ENCODE measurements around the gene BMPR1B.
"Not testable (repeated sequence)": the region's sequence is repeated elsewhere in the genome, so short reads cannot be mapped to it uniquely, and the experiment has no call there.

Gene BMPR1B

GRCh38 chr4:94832329-94832728 is 74.6 kb downstream of the BMPR1B start:
- DNase-seq (ENCODE audit: low read depth in 2 of 2, low spot score in 1 of 2): not testable (repeated sequence)

GRCh38 chr4:94833394-94833793 is 75.6 kb downstream of the BMPR1B start:
- DNase-seq (ENCODE audit: low read depth in 2 of 2, low spot score in 1 of 2): no peak

GRCh38 chr4:94834501-94834900 is 76.7 kb downstream of the BMPR1B start:
- no peak for DNase-seq (ENCODE audit: low read depth in 2 of 2, low spot score in 1 of 2)

- not testable (repeated sequence) for DNase-seq (ENCODE audit: low read depth in 2 of 2, low spot score in 1 of 2)
Observed at GRCh38 chr4:94841166-94841863, 83.6 kb downstream of the BMPR1B start.

- no peak for DNase-seq (ENCODE audit: low read depth in 2 of 2, low spot score in 1 of 2)
Observed at GRCh38 chr4:94841864-94842221, 84.1 kb downstream of the BMPR1B start.

GRCh38 chr4:94843216-94843615 is 85.5 kb downstream of the BMPR1B start:
- DNase-seq (ENCODE audit: low read depth in 2 of 2, low spot score in 1 of 2): no peak

- no peak for DNase-seq (ENCODE audit: low read depth in 2 of 2, low spot score in 1 of 2)
Observed at GRCh38 chr4:94848326-94848725, 90.6 kb downstream of the BMPR1B start.

GRCh38 chr4:94849901-94850300 is 92.1 kb downstream of the BMPR1B start:
- no peak for DNase-seq (ENCODE audit: low read depth in 2 of 2, low spot score in 1 of 2)

- DNase-seq (ENCODE audit: low read depth in 2 of 2, low spot score in 1 of 2): no peak
Observed at GRCh38 chr4:94852616-94853015, 94.9 kb downstream of the BMPR1B start.

- DNase-seq (ENCODE audit: low read depth in 2 of 2, low spot score in 1 of 2): no peak
Observed at GRCh38 chr4:94856030-94856429, 98.3 kb downstream of the BMPR1B start.

GRCh38 chr4:94870146-94870545 is 112.4 kb downstream of the BMPR1B start:
- DNase-seq (ENCODE audit: low read depth in 2 of 2, low spot score in 1 of 2): no peak

- DNase-seq (ENCODE audit: low read depth in 2 of 2, low spot score in 1 of 2): no peak
Observed at GRCh38 chr4:94871644-94872305, 114.0 kb downstream of the BMPR1B start.

- DNase-seq (ENCODE audit: low read depth in 2 of 2, low spot score in 1 of 2): no peak
Observed at GRCh38 chr4:94877973-94878372, 120.2 kb downstream of the BMPR1B start.

GRCh38 chr4:94880956-94881355 is 123.2 kb downstream of the BMPR1B start:
- DNase-seq (ENCODE audit: low read depth in 2 of 2, low spot score in 1 of 2): no peak

- no peak for DNase-seq (ENCODE audit: low read depth in 2 of 2, low spot score in 1 of 2)
Observed at GRCh38 chr4:94882756-94883155, 125.0 kb downstream of the BMPR1B start.

- no peak for DNase-seq (ENCODE audit: low read depth in 2 of 2, low spot score in 1 of 2)
Observed at GRCh38 chr4:94887027-94887426, 129.3 kb downstream of the BMPR1B start.

- no peak for DNase-seq (ENCODE audit: low read depth in 2 of 2, low spot score in 1 of 2)
Observed at GRCh38 chr4:94889523-94889922, 131.8 kb downstream of the BMPR1B start.

- DNase-seq (ENCODE audit: low read depth in 2 of 2, low spot score in 1 of 2): no peak
Observed at GRCh38 chr4:94889946-94890345, 132.2 kb downstream of the BMPR1B start.

- no peak for DNase-seq (ENCODE audit: low read depth in 2 of 2, low spot score in 1 of 2)
Observed at GRCh38 chr4:94890579-94890978, 132.8 kb downstream of the BMPR1B start.

- DNase-seq (ENCODE audit: low read depth in 2 of 2, low spot score in 1 of 2): no peak
Observed at GRCh38 chr4:94892051-94892450, 134.3 kb downstream of the BMPR1B start.

GRCh38 chr4:94895081-94895480 is 137.3 kb downstream of the BMPR1B start:
- DNase-seq (ENCODE audit: low read depth in 2 of 2, low spot score in 1 of 2): no peak

GRCh38 chr4:94897023-94897422 is 139.3 kb downstream of the BMPR1B start:
- no peak for DNase-seq (ENCODE audit: low read depth in 2 of 2, low spot score in 1 of 2)

GRCh38 chr4:94905511-94905910 is 147.8 kb downstream of the BMPR1B start:
- no peak for DNase-seq (ENCODE audit: low read depth in 2 of 2, low spot score in 1 of 2)
